ENCODE results near the gene KDM4B. TPM values are rescaled to one million over a fixed set of nuclear protein-coding genes. Genes with fewer than 3 reads are reported as not detected.

KDM4B gene
- total RNA-seq, 2 donors from 2014 or later: 49.1 to 54.0 TPM

DNA sequence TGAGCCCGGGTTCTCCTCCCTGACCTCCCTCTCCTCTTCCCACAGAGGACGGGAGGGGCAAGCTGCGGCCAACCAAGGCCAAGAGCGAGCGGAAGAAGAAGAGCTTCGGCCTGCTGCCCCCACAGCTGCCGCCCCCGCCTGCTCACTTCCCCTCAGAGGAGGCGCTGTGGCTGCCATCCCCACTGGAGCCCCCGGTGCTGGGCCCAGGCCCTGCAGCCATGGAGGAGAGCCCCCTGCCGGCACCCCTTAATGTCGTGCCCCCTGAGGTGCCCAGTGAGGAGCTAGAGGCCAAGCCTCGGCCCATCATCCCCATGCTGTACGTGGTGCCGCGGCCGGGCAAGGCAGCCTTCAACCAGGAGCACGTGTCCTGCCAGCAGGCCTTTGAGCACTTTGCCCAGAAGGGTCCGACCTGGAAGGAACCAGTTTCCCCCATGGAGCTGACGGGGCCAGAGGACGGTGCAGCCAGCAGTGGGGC, 162.2 kb downstream of the KDM4B start:
- Histone ChIP-seq H3K9me3 (no peaks in the 10 kb centered on the region), H3K4me1 (ENCODE audit: control insufficient read depth in 1 of 2, low read depth in 2 of 2) (peaks cover 9 to 32% of the 10 kb centered on the region in 2 donors), H3K36me3 (peaks cover 27% of the 10 kb centered on the region), H3K27me3 (replicated peaks; ENCODE audit: insufficient read depth) (no peaks in the 10 kb centered on the region), H3K27ac (no peak overlapping the region), H3K4me3 (no peak overlapping the region)
- TF ChIP-seq, protein P1, sequence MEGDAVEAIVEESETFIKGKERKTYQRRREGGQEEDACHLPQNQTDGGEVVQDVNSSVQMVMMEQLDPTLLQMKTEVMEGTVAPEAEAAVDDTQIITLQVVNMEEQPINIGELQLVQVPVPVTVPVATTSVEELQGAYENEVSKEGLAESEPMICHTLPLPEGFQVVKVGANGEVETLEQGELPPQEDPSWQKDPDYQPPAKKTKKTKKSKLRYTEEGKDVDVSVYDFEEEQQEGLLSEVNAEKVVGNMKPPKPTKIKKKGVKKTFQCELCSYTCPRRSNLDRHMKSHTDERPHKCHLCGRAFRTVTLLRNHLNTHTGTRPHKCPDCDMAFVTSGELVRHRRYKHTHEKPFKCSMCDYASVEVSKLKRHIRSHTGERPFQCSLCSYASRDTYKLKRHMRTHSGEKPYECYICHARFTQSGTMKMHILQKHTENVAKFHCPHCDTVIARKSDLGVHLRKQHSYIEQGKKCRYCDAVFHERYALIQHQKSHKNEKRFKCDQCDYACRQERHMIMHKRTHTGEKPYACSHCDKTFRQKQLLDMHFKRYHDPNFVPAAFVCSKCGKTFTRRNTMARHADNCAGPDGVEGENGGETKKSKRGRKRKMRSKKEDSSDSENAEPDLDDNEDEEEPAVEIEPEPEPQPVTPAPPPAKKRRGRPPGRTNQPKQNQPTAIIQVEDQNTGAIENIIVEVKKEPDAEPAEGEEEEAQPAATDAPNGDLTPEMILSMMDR (IDR thresholded peaks at IDR 0.05): no peak
- no peak for ATAC-seq (ENCODE audit: insufficient number of reproducible peaks, low FRiP score, low read depth)
- no peak for DNase-seq (ENCODE audit: low spot score)

DNA sequence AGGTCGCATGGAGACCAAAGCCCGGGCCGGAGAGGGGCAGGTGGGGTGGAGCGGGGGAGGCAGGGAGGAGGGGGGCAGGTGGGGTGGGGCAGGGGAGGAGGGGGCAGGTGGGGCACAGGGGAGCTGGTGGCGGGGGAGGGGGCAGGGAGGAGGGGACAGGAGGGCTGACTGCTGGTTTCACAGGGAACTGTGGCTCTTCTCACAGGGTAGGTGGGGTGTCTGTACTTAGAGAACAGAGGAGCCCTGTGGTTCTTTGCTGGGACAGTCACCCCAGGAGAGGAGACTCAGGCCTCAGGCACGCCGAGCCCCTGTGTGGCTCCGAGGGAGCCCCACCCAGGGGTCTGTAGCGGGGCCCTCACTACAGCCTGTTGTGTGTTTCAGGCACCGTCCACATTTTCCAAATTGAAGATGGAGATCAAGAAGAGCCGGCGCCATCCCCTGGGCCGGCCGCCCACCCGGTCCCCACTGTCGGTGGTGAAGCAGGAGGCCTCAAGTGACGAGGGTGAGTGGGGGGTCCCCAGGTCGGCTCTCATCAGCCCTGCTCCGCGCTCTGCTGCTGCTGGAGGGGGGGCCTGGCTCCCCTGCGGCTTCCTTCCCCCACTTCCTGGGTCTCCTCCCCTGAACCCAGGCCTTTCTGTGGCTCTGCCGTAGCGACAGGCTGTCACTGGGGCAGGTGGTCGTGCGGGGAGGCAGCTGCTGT, 162.7 kb downstream of the KDM4B start:
- Histone ChIP-seq H3K9me3 (no peaks in the 10 kb centered on the region), H3K4me3 (no peak overlapping the region), H3K27me3 (replicated peaks; ENCODE audit: insufficient read depth) (no peaks in the 10 kb centered on the region), H3K36me3 (peaks cover 30% of the 10 kb centered on the region), H3K4me1 (ENCODE audit: control insufficient read depth in 1 of 2, low read depth in 2 of 2) (peaks cover 9 to 26% of the 10 kb centered on the region in 2 donors), H3K27ac (no peak overlapping the region)
- ATAC-seq (ENCODE audit: insufficient number of reproducible peaks, low FRiP score, low read depth): no peak
- TF ChIP-seq, protein P1 (IDR thresholded peaks at IDR 0.05): no peak
- no peak for DNase-seq (ENCODE audit: low spot score)

DNA sequence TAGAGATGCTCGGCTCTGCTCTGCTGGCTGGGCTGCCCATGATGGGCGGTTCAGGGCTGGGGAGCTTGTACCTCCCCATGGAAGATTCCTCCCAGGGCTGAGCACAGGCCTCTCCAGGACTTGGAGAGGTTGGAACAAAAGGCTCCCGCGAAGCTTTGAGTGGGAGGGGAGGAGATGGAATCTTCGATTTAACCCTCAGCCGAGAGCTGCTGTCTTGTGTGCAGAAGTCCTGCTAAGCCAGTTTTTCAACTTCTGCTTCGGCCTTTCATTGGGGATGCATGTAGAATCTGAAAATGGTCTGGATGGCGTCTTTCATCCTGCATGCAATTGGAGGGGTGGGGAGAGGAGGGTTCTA, 163.3 kb downstream of the KDM4B start:
- H3K36me3 ChIP-seq: peaks cover 35% of the 10 kb centered on the region

DNA sequence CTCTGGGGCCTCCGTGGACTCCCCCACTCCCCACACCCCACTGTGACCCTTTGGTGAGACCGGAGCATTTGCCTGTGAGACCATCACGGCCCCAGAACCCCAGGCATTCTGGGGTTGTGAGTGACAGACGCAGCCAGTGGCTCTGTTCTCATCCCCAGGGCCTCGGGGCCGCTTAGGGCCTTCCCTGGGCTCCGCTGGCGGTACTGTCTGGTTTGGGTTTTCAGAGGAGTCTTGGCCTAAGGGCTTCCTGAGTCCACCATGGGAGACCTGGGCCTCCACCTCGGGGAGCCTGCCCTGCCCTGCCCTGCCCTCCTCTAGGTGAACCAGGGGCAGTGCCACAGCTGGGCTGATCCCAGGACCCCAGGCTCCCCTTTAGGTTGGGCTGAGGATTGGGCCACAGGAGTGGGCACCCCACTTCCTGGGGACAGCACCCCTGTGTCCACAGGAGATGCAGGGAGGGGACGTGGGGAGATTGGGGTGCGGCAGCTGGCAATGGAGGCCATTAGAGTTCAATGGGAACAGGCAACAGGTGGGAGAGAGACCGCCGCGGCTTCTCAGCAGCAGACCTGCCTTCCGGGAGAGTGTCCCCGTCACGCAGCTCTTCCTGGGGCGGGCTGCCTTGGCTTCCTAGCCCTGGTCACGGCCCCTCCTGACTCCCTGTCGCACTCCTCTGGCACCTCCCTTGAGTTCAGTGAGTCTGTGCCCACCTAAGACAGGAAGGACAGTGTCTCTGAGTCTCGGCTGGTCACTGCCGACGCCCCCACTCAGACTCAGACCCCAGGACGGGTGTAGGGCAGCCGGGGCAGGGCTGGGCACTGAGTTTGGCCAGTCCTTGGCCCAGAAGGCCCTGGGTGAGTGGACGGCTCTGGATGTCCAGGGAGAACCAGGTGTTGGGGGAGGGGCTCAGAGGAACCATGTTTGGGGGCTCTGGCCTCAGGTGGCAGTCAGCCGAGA, 164.1 kb downstream of the KDM4B start:
- no peak overlapping the region for H3K4me3 ChIP-seq
- H3K9me3 ChIP-seq: no peaks in the 10 kb centered on the region
- ATAC-seq (ENCODE audit: insufficient number of reproducible peaks, low FRiP score, low read depth) (no peak), DNase-seq (ENCODE audit: low spot score) (no peak)
- no peak overlapping the region for H3K27ac ChIP-seq
- TF ChIP-seq, protein P1 (IDR thresholded peaks at IDR 0.05): no peak
- H3K27me3 ChIP-seq (replicated peaks; ENCODE audit: insufficient read depth): no peaks in the 10 kb centered on the region
- H3K36me3 ChIP-seq: peaks cover 42% of the 10 kb centered on the region
- H3K4me1 ChIP-seq (ENCODE audit: control insufficient read depth in 1 of 2, low read depth in 2 of 2): peaks cover 4 to 14% of the 10 kb centered on the region in 2 donors

More for the DNA sequence above, 163.3 kb downstream of the KDM4B start:
- TF ChIP-seq, protein P1 (IDR thresholded peaks at IDR 0.05): no peak
- no peak for DNase-seq (ENCODE audit: low spot score)
- Histone ChIP-seq H3K4me3 (no peak overlapping the region), H3K9me3 (no peaks in the 10 kb centered on the region), H3K27ac (no peak overlapping the region), H3K27me3 (replicated peaks; ENCODE audit: insufficient read depth) (no peaks in the 10 kb centered on the region), H3K4me1 (ENCODE audit: control insufficient read depth in 1 of 2, low read depth in 2 of 2) (peaks cover 9 to 22% of the 10 kb centered on the region in 2 donors)
- no peak for ATAC-seq (ENCODE audit: insufficient number of reproducible peaks, low FRiP score, low read depth)

DNA sequence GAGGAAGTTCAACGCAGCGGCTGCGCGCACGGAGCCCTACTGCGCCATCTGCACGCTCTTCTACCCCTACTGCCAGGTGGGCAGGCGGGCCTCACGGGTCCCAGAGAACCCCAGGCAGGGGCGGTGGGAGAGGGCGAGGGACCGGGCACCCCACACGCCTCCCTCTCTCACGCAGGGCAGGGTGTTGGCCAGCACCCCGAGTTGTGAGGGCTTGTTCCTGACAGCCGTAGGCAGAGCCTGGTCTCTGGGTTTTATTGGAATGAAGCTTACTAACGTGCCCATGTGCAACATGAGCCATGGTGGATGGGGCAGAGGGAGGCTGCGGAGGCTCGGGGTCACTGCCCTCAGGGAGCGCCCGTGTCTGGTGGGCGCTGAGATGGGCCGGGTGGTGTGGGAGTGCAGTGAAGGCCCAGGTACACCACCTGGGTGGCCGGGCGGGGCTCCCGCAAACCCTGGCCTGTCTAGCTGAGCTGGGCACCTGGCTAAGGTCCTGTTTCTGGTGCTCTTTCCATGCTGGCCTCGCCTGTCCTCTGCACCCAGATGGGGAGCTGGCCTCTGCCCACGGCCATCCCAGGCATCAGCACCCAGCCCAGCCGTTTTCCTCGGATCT, 165.2 kb downstream of the KDM4B start:
- ATAC-seq (ENCODE audit: insufficient number of reproducible peaks, low FRiP score, low read depth) (no peak), DNase-seq (ENCODE audit: low spot score) (no peak)
- Histone ChIP-seq H3K27me3 (replicated peaks; ENCODE audit: insufficient read depth) (no peaks in the 10 kb centered on the region), H3K27ac (no peak overlapping the region), H3K36me3 (peaks cover 43% of the 10 kb centered on the region), H3K4me1 (ENCODE audit: control insufficient read depth in 1 of 2, low read depth in 2 of 2) (peaks cover 0 to 3% of the 10 kb centered on the region in 2 donors), H3K4me3 (no peak overlapping the region), H3K9me3 (no peaks in the 10 kb centered on the region)
- TF ChIP-seq, protein P1 (IDR thresholded peaks at IDR 0.05): no peak

All from thoracic aorta (tissue), 2 donors.